Measurements from ENCODE around the gene DAGLA.
"Not testable (repeated sequence)": the region's sequence is repeated elsewhere in the genome, so short reads cannot be mapped to it uniquely, and the experiment has no call there.

Gene DAGLA

DNA sequence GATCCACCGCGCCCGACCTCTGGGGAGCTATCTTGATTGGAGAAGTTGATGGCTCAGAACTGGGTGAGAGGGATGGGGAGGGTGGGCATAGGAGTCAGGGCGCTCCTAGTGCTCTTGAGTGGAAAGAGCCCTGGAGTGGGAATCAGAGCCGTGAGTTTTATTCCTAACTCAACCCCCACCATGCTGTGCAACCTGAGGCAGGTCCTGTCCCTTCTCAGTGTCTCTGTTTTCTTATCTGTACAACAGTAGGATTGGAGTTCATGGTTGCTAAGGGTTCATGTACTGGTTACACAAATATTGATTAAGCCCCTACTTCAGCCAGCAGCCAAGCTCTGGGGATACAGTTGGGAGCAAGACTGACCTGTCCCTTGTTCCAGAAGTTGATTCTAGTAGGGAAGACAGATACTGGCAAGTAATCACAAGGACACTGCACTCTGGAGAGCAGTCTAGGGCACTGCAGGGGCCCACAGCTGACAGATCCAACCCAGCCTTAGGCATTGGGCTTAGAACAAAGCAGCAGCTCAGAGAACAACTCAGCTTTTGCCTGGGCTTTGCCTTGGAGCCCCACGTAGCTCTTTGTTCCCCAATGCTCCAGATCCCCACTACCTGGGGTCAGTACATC, 12.4 kb upstream of the DAGLA start:
- no peak for DNase-seq

DNA sequence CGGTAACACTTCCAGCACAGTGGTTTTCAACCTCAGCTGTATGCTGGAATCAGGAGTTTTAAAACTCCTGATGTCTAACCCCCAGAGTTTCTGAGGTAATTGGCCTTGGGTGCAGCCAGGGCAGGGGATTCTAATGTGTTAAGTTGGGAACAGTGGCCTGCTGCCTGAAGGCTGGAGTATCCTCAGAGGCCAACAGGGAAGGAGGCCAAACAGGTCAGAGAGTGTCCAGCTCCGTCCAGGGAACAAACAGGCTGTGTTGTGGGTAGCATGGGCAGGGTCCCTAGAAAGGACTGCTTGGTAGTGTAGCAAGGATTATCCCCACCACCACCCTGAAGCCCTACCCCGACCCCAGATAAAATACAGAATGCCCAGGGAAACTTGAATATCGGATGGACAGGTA, 10.8 kb upstream of the DAGLA start:
- no peak for DNase-seq

DNA sequence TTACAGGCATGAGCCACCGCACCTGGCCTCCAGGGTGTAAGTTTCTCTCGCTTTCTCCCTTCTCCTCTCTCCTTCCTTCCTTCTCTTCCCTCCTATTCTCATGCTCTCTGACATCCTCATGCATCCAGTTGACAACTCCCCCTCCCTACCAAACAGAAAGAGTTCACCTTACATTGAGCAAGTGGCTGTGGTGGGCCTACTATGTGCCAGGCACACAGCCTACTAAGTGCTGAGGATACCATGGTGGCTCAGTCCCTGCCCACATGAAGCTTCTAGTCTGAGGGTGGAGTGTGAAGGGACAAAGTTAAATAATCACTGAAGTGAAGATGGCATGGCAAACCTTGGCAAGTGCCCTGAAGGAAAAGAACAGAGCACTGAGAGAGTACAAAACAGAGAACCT, 9.6 kb upstream of the DAGLA start:
- DNase-seq, result no peak

DNA sequence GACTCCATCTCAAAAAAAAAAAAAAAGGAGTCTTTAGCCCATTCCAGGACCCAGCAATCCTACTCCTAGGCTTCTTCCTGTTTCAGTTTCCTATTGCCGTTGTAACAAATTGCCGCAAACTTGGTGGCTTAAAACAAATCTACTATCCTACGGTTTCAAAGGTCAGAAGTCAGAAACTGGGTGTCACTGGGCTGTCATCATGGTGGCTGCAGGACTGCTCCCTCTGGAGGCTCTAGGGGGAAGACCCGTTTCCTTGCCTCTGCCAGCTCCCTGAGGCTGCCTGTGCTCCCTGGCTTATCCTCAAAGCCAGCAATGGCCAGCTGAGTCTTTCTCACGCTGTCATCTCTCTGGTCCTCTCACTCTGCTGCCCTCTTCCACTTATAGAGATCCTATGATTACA, 8.7 kb upstream of the DAGLA start:
- DNase-seq, result no peak

DNA sequence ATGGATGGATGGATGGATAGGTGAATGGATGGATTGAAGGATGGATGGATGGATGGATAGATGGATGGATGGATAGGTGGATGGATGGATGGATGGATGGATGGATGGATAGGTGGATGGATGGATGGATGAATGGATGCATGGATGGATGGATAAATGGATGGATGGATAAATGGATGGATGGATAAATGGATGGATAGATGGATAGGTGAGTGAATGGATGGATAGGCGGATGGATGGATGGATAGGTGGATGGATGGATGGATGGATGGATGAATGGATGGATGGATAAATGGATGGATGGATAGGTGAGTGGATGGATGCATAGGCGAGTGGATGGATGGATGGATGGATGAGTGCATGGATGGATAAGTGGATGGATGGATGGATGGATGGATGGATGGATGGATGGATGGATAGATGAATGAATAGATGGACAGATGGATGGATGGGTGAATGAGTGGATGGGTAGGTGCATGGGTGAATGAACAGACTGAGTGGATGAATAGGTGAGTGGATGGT, 6.2 kb upstream of the DAGLA start:
- DNase-seq, result not testable (repeated sequence)

DNA sequence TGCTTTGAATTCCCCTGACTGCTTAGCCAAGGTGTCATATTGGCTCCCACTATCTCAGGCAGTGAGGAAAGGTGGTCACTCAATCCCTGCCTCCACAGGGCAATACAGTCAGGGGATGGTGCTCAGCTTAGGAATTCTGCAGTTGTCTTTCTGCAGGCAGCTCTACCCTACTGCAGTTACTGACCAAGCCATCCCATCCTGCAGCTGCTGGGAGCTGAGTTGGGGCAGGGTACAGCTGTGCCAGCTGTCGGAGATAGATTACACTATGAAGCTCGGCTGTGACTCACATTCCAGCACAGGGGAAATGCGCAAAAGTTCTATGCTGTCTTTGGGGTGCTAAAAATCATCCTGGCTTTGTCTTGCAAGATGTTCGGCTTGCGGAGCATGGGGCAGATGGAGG, 4.4 kb upstream of the DAGLA start:
- no peak for DNase-seq

DNA sequence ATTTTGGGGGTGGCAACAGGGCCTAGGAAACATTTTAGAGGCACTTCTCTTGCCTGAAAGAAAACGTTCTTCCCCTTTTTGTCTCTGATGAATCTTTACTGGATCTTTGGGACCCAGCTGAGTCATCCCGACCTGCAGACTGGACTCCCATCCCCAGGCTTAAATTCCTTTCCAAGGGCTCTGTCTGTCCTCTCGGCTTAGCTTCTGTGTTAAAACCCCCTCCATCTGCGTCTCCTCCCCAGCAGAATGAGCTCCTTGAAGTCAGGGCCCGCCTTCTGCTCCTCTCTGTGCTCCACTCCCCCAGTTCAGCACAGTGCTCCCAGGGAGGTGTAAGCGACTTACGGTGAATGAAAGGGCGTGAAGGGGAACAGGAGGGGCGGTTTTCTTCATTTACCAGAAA, 895 bp upstream of the DAGLA start:
- no peak for DNase-seq

DNA sequence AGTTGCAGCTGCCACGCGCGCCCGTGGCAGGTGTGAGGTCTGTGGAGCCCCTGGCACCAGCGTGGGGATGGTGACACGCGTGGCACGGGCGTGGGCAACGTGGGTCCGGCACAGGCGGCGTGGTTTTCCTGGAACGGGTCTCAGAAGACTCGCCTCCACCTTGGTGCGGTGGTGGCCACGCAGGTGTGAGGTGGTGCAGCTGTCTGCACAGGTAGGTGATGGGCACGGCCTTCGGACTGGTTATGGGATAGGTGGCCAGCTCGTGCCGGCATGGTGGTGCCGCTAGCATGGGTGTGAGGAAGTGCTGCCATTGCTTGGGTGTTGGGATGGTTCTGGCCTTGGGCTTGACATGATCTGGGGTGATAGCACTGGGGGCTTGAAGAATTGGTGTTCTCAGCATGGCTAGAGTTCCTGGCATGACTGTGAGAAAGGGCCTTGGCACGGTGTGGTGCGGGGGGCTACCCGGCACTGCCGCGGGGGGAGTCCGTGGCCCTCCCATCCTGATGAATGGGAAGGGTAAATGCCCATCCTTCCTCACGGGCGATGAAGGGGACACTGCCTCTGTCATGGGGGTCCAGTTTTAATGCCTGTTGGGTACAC, 531 bp downstream of the DAGLA start:
- DNase-seq, result no peak

DNA sequence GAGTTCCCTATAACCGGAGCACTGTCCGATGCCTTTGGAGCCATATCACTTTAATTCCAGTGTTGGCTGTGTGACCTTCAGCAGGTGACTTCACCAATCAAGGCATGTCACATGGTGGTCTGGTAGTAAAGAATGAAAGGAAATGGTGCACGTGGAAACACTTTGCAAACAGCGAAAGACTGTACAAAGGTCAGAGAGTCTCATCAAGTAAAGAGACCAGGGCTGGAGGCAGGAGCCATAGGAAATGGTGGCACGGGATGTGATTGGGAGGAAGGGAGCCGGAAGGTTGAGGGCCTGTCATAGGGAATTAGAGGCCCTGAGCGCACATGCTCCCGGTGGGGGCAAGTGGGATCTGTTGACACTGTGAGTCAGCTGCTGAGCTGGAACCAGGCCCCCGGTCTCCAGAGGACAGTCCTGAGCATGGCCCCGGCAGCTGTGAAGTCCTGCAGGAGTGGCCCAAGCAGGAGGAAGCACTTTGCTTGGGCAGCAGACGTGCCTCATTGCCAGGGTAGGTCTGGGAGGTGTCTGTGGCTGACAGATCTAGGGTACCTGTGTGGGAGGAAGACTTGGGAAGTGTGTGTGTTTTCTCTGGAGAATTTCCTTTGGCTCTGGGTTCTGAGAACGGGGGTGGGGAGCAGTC, 2.0 kb downstream of the DAGLA start:
- DNase-seq, result no peak

DNA sequence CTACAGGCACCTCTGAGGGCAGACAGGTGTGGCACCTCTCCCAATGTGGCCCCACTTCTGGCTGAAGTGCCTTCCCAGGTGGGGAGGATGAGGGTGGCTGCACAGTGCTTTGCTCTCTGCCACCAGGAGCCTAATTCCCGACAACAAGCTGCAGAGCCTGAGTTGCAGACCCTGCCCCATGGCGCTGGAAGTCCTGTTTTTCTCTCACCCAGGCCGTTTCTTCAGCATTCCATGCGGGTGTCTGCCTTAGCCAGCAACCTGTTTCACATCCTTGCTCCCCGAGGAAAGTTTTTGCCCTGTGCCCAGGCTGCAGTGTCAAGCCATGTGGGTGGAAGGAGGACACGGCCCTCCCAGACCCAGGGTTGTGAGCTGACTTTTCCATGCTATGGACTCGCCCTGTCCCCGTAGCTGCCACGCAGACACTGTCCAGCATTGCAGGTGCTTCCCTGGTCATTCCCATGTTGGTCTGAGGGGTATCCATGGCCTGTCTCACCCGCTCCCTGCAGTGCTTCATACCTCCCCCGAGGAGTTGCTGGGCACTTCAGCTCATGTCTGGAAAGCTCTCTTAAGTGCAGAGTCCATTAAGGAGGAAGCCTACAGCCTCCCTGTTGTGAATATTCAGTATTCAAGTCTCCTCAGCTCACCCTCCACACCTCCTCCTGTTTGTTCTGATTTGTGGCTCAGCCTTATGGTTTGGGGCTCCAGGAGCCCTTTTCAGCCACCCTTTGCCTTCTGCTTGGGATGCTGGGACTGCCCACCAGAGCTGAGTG, 2.9 kb downstream of the DAGLA start:
- no peak for DNase-seq

DNA sequence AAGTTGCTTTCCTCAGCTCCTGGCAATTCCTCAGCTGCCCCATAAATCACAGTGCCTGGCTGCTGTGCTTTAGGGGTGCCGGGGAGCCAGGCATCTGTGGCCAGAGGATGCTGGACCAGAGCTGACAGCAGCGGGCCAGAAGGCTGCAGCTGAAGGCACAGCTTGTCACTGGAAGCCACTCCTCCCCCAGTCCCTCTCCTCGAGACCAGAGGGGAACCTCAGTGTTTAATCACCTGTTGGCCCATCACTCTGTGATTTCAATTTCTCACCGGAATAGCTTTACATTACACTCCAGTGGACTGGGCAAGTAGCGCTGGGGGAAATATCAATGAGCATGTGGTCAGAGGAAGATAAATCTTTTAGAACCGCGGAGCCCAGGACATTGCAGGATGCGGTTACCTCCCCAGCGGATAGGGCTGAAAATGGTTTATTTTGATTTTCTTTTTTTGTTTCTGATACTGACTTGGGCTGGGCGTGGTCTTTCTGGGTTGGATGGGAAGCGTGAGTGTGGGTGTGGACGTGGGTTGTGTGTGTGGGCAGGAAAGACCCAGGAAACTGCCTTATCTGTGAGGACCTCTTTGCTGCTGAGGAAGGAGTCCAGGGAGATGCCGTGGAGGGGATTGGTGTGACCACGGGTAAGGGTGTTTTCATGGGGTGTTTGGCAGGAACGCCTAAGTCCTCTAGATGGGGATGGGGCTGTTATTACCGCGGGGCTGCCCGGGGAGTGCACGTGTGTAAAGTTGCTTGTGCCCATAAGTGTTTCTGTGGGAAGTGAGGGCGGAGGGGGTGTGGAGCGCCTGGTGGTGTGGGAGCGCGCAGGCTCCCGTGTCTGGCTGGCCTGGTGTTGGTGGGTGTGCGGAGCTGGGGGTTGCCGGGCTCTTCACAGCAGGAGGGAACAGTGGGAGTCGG, 4.0 kb downstream of the DAGLA start:
- DNase-seq, result peak; percentile 55

DNA sequence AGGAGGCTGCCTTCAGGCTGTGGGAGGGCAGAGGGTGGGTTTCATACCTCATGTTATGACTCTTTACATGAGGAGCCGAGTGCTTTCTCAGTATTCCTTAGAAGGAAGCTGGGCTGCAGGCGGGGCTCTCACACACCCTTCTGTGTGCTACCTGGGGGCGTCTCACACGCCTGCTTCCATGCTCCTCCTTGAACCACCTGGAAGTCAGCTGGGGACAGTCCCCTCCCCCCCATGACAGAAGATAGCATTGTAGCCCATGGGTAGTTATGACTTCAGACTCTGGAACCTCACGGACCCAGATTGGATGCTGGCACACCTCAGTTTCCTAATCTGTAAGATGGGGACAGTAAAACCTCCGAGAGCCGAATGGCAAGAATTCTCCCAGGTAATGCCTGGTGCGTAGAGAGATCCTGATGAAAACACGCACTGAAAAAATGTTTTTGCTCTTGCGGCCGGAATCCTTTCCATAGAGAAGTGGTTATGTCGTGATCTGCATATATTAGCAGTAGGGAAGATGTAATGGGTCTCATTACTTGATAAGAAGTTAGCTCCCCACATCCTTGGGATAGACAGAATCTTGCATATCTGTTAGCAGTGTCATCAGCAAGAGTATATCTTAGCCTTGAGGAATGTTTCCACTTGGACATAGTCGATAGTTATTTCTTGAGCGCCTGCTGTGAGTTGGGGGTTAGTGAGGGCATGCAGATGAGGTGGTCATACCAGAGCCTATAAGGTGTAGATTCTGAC, 4.9 kb downstream of the DAGLA start:
- DNase-seq, result no peak

DNA sequence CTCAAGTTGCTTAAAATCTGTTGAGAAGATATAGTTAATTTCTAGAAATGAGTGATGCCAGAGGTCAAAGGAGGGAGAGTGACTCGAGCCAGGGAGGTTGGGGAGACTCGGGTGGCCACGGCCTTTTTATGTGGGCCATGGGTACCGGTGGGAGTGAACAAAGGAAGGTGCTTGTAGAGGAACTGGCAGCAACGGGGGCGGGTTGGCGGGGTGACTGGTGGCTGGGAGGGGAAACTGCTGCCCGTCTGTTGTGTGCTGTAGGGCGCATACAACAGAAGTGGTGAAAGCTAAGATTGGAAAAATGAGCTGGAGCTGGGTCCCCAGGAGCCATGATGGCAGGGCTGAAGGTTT, 5.4 kb downstream of the DAGLA start:
- no peak for DNase-seq

DNA sequence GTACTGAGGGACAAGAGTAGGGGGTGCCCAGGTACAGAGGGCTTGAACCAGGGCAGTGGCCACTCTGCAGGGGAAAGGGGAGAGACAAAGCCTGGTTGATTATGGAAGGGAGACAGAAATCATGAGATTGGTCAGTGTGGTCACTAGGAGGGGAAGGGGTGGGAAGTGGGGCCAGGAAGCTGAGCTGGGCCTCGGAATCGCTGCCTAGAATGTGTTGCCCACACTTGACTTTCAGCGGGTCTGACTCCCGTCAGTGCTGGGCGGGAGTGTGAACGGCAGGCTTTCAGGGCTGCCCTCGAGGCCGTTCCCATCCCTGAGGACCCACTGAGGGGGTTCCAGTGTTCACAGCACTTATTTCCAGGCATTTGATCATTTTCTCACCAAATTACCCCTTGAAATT, 5.9 kb downstream of the DAGLA start:
- no peak for DNase-seq

DNA sequence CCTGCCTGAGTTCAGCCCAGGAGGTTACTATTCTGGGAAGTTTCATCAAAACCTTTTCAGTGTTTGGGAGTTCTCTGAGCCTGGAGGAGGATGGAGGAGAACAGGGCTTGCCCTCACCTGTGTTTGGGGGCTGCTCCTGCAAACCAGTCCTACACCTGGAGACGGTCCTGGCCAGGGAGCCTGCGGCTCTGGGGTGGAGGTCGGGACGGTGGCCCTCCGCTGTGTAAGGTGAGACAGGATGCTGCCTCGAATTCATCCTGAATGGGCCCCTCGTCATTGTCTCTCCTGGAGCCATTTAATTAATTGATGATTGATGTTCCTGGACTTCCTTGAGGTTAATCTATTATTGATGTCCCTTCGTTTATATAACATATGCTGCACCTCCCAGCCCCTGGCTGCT, 6.3 kb downstream of the DAGLA start:
- DNase-seq, result no peak

DNA sequence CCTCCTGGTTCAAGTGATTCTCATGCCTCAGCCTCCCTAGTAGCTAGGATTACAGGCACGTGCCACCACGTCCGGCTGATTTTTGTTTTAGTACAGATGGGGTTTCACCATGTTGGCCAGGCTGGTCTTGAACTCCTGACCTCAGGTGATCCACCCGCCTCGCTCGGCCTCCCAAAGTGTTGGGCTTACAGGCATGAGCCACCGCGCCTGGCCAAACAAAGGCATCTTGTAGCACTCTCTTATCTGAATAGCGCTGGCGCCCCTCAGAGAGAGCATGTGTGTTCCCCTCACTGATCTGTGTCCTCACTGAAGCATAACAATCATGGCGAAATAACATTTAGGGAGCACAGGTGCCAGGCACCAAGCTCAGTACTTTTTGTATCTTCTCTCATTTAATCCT, 7.2 kb downstream of the DAGLA start:
- no peak for DNase-seq

DNA sequence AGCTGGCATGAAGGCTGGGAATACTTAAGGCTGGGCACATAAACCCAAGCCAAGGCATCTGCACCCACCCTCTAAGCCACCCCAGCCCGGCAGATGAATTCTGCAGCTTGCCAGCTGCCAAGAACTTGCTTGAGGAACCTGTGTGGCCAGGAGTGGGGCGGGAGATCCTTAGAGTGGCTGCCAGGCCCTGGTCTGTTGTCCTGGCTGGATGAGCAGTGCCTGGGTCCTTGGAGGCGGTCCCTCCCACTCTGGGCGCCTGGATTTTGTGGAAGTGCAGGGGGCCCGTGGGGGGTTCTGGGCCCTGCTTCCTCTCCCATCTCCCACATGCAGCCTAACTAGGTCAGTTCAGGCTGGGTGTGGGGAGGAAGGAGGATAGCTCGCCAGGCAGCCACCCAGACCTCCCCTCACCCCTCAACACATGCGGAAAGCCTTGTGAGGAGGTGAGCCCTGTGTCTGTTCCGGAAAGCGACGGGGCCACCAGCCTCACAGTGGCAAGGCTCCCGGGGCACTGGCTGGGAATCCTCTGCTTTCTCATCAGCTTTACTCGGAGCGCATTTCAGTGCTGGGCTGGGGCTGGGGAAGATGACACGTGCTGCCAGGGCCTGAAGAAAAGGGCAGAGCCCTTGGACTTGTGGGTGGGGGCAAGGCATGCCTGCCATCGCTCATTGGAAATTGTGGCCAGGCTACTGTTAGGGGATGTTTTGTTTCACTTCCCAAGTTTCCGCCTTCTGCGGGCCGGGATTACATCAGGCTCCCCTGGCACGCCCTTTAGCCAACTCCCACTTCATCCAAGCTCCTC, 8.4 kb downstream of the DAGLA start:
- no peak for DNase-seq

DNA sequence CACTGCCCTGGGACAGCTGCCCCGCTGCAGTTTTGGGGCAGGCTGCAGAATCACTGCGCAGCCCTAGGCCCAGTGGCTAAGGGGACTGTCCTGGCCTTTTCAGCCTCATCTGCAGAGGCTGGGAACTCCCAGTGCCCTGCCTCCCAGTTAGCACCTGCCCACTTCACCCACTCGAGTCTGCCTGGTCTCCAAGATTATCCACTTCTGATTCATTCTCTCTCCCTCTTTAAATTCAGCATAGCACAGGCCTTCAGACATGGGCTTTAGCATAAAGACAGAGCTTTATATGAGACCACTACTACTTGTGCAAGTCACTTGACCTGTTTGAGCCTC, 8.9 kb downstream of the DAGLA start:
- DNase-seq, result no peak

DNA sequence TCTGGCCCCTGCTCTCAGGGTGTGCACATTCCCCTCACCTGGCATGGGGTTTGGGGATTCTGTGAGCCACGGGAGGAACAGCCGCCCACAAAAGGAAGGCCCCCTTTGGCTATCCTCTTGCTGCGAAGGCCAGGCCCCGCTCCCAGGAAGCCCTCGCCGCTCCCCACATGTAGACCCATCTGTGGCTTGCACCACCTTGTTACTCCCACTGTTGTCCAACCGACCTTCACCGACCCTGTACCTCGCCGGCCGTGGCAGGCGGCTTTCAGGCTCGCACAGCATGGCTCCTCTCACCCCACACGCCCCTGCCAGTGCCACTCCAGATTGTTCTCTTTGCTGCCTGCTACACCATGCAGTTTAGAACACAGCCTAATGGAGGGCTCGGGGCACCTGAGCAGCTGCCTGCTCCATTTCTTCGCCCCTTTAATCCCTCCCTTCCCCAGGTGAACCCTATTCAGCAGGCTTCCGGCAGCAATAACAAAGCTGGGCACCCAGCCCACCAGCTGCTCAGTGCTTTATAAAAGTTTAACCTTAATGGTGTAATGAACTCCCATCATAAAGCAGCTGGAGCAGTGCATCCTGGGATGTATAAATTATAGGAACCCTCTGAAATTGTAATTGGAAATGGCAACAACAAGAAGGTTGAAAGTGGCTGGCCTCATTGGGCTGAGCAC, 10.7 kb downstream of the DAGLA start:
- no peak for DNase-seq

DNA sequence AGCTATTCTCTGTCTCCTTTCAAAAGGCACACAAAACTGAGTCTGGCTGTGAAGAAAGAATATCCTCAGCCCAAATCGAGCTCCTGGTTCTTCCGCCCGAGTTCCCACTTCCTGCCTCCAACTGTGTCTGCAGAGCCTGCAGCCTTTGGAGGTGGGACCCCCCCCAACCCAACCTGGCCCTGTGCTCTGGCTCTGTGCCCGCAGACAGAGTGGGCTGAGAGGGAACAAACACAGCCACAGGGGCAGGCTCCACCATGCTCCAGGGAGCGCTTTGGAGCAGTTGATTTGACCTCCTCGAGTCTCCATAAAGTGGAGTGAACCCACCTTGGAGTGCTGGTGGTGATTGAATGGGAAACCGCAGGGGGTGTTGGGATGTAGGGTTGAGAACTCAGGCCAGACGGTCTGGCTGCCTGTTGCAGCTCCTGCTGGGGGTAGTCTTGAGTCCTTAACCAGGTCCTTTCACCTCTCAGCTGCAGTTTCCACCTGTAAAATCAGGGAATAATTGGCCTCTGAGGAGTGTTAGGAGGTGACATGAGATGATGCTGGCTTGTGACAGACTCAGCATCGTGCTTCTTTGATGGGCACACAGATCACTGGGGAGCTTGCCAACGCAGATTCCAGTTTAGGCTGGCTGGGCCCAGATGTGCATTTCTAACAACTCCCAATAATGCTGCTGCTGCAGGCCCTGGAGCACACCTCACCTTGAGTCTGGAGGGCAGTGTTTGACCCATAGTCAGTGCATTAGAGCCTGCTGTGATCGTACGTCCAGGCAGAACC, 11.4 kb downstream of the DAGLA start:
- no peak for DNase-seq

All from CD4-positive, alpha-beta T cell treated with Interleukin-10 for 1 hour (primary cell).